Stimulated activated CD4-positive, alpha-beta T cell treated with anti-CD3 and anti-CD28 coated beads, Interleukin-2, amount 100 ng/mL, for 24 hours (primary cell): Measurements from ENCODE around the gene ADIG.
A peak's percentile ranks its signal among the peaks of the same experiment; 100 is the strongest.
"Not testable (repeated sequence)": the region's sequence is repeated elsewhere in the genome, so short reads cannot be mapped to it uniquely, and the experiment has no call there.

Experiments
- DNase-seq, 2 donors: peaks; one replicate each; pipeline ENCODE4 v3.0.0-alpha.2; 2020

Gene ADIG

DNA sequence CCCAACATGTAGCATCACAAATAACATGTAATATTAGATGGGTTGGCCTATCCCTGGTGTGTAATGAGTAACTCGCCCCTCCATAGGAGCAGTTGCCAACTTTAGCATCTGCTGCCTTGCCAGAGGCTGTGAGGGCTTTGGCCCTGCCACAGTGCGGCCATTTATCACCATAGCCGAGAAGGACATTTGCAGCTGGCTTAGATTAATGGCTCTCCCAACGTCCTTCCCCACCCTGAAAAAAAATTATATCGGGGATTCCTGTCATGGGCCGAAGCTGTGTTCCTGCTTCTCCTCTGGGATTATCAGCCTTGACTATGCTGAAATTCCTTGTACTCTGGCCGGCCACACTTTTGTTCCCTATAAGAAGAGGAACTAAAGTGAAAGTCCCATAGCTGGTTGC, 7.6 kb upstream of the ADIG start:
- DNase-seq: no peak

- no peak for DNase-seq
Observed at GRCh38 chr20:38579219-38579910, 1.6 kb upstream of the ADIG start.

GRCh38 chr20:38579921-38580320, 1.1 kb upstream of the ADIG start:
- DNase-seq: no peak

- no peak for DNase-seq
Observed at GRCh38 chr20:38581830-38582358, 897 bp downstream of the ADIG start.

DNA sequence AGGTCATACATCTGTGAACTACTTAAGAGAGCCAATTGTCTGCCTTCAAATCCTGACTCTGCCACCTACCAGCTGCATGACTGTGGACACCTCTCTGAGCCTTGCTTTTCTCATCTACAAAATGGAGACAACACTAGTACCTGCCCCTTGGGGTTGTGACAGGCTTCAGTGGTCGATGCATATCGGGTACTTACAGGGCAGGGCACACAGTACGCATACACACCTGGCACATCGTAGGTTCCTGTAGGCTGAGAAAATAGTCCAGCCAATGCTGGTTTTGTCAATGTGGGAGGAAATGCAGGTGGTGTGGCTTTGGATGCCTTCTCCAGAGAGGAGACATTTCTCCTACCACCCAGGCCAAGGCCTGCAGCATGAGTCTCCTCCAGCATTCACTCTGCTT, 2.3 kb downstream of the ADIG start:
- no peak for DNase-seq

GRCh38 chr20:38584099-38584763, 3.2 kb downstream of the ADIG start:
- DNase-seq: no peak

- no peak for DNase-seq
Observed at GRCh38 chr20:38585404-38586180, 4.6 kb downstream of the ADIG start.

DNA sequence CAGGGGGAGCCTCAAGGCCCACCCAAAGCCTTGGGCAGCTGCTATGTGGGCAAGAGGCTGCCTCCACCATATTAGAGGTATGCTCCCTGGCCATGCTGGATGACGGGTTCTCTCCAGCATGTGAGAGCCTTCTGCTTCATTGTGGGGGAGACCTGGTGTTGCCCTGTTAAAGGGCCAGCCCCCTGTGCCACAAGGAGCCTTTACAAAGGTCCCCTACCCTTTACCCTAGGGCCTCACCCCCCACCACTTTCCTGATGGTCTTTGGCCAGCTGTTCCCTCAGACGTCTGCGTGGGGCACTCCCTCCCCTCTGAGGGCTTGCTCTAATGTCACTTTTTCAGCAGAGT, 5.2 kb downstream of the ADIG start:
- no peak for DNase-seq

GRCh38 chr20:38588303-38588702, 7.3 kb downstream of the ADIG start:
- DNase-seq: no peak

DNA sequence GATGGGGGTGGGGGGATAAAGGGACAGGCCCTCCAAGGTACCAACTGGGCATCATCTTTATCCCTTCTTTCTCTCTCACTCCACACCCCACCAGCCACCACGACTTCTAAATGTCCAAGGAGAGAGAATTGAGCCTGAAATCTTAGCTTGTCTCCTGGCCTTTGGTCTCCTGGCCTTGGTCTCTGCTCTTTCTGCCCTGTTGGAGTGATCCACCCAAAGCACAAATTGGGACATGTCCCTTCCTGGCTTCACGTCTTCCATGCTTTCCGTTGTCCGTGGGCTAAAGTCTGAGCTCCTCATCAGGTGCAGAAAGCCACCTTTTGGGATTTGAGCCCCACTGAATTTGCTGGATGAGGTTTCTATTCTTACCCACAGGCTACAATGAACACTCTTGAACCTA, 8.4 kb downstream of the ADIG start:
- DNase-seq: no peak

GRCh38 chr20:38589967-38590675, 9.1 kb downstream of the ADIG start:
- DNase-seq: no peak

GRCh38 chr20:38590676-38591473, 9.9 kb downstream of the ADIG start:
- no peak for DNase-seq

- DNase-seq: no peak
Observed at GRCh38 chr20:38591474-38592410, 10.7 kb downstream of the ADIG start.

DNA sequence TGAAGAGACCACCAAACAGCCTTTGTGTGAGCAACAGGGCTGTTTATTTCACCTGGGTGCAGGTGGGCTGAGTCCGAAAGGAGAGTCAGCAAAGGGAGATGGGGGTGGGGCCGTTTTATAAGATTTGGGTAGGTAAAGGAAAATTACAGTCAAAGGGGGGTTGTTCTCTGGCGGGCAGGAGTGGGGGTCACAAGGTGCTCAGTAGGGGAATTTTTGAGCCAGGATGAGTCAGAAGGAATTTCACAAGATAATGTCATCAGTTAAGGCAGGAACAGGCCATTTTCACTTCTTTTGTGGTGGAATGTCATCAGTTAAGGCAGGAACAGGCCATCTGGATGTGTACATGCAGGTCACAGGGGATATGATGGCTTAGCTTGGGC, 11.4 kb downstream of the ADIG start:
- DNase-seq: not testable (repeated sequence)

GRCh38 chr20:38594281-38594680, 13.3 kb downstream of the ADIG start:
- not testable (repeated sequence) for DNase-seq

- not testable (repeated sequence) for DNase-seq
Observed at GRCh38 chr20:38595886-38596285, 14.9 kb downstream of the ADIG start.

- no peak for DNase-seq
Observed at GRCh38 chr20:38599410-38599882, 18.4 kb downstream of the ADIG start.

- no peak for DNase-seq
Observed at GRCh38 chr20:38600057-38600456, 19.1 kb downstream of the ADIG start.

DNA sequence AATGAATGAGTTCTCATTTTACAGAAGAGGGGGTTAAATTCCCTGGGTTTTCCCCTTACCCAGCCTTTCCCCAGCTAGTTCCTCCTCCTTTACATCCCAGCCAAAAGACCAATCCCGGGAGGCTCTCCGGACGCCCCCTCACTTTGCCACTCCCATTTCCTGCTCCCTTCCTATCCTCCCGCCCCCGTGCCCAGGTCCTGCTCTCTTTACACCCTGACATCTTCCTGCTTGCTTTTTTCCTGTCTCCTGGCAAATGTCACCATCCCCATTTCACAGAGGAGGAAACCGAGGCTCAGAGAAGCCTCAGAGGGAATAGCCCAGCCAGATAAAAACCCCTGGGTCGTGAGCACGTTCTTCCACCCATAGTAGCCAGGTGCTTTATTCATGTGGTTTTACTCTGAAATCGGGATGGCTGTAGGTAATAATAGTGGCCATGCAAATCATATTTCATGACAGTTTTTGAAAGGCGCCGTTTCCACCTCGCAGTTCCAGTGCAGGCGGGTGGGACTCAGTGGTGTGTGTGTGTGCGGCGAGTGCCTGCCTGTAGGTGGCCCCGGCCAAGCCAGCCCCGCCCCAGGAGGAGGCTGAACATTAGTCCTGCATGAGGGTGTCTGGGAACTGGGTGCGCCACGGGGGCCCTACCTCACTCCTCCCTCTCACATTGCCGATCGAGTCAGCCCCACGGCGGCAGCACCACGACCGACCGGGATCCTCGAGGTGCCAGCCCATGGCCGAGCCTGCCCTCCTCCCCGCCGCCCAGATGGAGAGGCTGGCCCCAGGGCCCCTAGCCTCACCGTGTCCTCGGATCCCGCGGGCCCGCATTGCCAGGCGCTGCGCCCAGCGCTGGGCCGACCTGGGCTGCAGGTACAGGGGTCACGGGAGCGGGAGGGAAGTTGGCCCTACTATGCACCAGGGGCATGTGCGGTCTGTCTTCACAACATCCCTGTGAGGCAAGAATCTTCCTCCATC, 20.5 kb downstream of the ADIG start, which contains the start of gene ARHGAP40:
Gene ARHGAP40 (plus strand): TSS at position 594 of the 969 bp plus-strand sequence.
- peak in 1 of 2 donors; percentile 48 for DNase-seq

DNA sequence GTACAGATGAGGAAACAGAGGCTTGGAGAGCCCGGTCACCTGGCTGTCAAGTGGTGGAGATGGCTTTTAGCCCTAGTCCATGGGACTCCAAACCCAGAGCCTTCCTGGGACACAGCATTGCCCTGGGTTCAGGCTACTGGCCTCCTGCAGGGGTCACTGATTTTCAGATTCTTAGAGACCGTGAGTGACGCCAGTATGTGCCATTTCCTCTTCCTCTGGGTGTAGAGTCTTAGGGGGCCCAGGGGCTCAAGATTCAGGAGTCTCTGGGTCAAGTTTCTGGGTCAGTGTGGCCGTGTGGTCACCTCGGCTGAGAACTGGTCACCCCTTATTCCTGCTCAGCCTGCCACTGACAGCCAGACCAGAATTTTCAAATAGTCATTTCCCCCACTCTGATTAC, 21.2 kb downstream of the ADIG start:
- no peak for DNase-seq
